Hepatocyte (in vitro differentiated cells): Measurements from ENCODE around the gene PRDM15. TPM values are rescaled to one million over a fixed set of nuclear protein-coding genes. Genes with fewer than 3 reads are reported as not detected.

Source experiments
- DNase-seq: peaks from one replicate; pipeline ENCODE4 v3.0.0-alpha.2; 2016; ENCODE audit warnings: low spot score
- H2AFZ ChIP-seq: fragments of 200-600 bp; sonication (generic); 2 replicates; pipeline ENCODE4 v1.6.0; 2016; ENCODE audit warnings: antibody characterized with exemption, mild to moderate bottlenecking
- H3K27ac ChIP-seq: fragments of 200-600 bp; sonication (generic); 2 replicates; pipeline ENCODE4 v1.5.1; 2016; ENCODE audit warnings: mild to moderate bottlenecking
- H3K27me3 ChIP-seq: fragments of 200-600 bp; sonication (generic); 2 replicates; pipeline ENCODE4 v1.6.1; 2016
- H3K36me3 ChIP-seq: fragments of 200-600 bp; sonication (generic); replicated peaks from 2 replicates; pipeline ENCODE4 v1.5.1; 2016; ENCODE audit warnings: low read depth; ENCODE audit not compliant: insufficient read depth
- H3K4me1 ChIP-seq: fragments of 200-600 bp; sonication (generic); 2 replicates; pipeline ENCODE4 v1.5.1; 2016; ENCODE audit warnings: mild to moderate bottlenecking, moderate library complexity; ENCODE audit not compliant: insufficient read depth
- H3K4me2 ChIP-seq: fragments of 200-600 bp; sonication (generic); 2 replicates; pipeline ENCODE4 v1.6.0; 2016
- H3K4me3 ChIP-seq: fragments of 200-600 bp; sonication (generic); 2 replicates; pipeline ENCODE4 v1.5.1; 2016; ENCODE audit warnings: mild to moderate bottlenecking
- H3K79me2 ChIP-seq: fragments of 200-600 bp; sonication (generic); 2 replicates; pipeline ENCODE4 v1.6.0; 2017; ENCODE audit warnings: mild to moderate bottlenecking
- H3K9me2 ChIP-seq: fragments of 200-600 bp; sonication (generic); replicated peaks from 2 replicates; pipeline ENCODE4 v1.6.0; 2017; ENCODE audit warnings: mild to moderate bottlenecking; ENCODE audit not compliant: insufficient read depth
- H3K9me3 ChIP-seq: fragments of 200-600 bp; sonication (generic); 2 replicates; pipeline ENCODE4 v1.5.1; 2016; ENCODE audit warnings: low read depth, mild to moderate bottlenecking
- H4K20me1 ChIP-seq: fragments of 200-600 bp; sonication (generic); 2 replicates; pipeline ENCODE4 v1.6.0; 2016; ENCODE audit warnings: mild to moderate bottlenecking; ENCODE audit not compliant: insufficient read depth, poor library complexity, severe bottlenecking
- CTCF ChIP-seq: fragments of 200-600 bp; sonication (generic); IDR thresholded peaks from 2 replicates; pipeline ENCODE4 v1.5.1; 2016; ENCODE audit warnings: antibody characterized with exemption, mild to moderate bottlenecking; ENCODE audit not compliant: poor library complexity
- EZH2 ChIP-seq: fragments of 200-600 bp; sonication (generic); IDR thresholded peaks from 2 replicates; pipeline ENCODE4 v1.6.1; 2016; ENCODE audit warnings: antibody characterized with exemption, mild to moderate bottlenecking, borderline replicate concordance
- EZH2phosphoT487 ChIP-seq: fragments of 200-600 bp; sonication (generic); IDR thresholded peaks from one replicate; pipeline ENCODE4 v1.6.1; 2018; ENCODE audit warnings: antibody characterized with exemption, mild to moderate bottlenecking, low read depth, moderate library complexity; ENCODE audit not compliant: unreplicated experiment, severe bottlenecking
- WGBS: methylation state at CpG from one replicate; pipeline ENCODE4 v1.1.6; 2016; ENCODE audit warnings: low lambda C conversion rate; ENCODE audit errors: missing lambda C conversion rate; 5-methylcytosine and 5-hydroxymethylcytosine counted together
- polyA plus RNA-seq: library from polyadenylated mRNA; unstranded; fragments of >200 nt; fragmentation: Nextera tagmentation; extraction: Ambion mirVana; gene quantifications from 2 replicates; pipeline ENCODE4 v1.2.1, GENCODE V29; 2016
- total RNA-seq: library from RNA; depleted of rRNA; stranded (reverse); fragments of >200 nt; gene quantifications from 2 replicates; pipeline ENCODE4 v1.2.3, GENCODE V29; 2014

The PRDM15 gene
- total and polyA plus RNA-seq, 2 experiments from 2014 or later = 3.0 to 4.7 TPM

DNA sequence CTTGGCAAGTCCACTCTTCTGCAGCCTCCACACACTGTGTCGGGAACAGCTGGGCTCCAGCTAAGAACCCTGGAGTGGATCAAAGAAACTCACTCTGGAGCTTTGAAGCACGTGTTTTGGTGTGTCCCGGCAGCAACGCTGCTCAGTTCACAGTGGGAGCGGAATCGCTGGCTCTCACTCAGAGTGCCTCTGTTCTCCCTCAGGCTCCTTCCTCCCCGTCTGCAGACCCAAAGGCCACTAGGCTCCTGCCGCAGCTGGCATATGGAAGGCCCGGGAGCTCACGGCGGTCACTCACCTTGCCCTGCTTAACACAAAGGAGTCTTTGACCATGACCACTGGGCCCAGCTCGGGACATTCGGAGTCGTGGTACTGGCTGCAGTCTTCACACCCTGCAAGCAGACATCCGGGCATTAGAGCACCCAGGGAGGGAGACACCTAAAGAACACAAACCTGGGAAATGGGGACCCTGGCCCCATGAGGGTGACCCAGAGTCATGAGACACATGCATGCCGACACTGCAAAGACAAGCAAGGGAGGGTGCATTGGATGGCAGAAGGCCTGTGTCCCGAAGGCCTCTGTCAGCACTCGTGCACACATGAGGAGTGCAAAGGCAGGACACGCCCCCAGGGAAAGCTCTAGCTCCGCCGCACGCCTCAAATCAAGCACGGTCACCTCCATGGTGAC is 19.7 kb downstream of the PRDM15 start:
- TF ChIP-seq EZH2 (no peak), CTCF (no peak)
- Histone ChIP-seq H3K79me2 (peaks cover 7% of the 10 kb centered on the region), H2AFZ (no peak overlapping the region), H3K4me3 (no peak overlapping the region), H3K4me2 (no peak overlapping the region), H3K27me3 (no peaks in the 10 kb centered on the region), H3K36me3 (no peaks in the 10 kb centered on the region), H3K27ac (no peak overlapping the region), H4K20me1 (no peaks in the 10 kb centered on the region), H3K4me1 (no peaks in the 10 kb centered on the region), H3K9me2 (no peaks in the 10 kb centered on the region), H3K9me3 (no peaks in the 10 kb centered on the region)
- 94% methylated on average over 23 of the region's 23 CpGs for WGBS
- DNase-seq = no peak

DNA sequence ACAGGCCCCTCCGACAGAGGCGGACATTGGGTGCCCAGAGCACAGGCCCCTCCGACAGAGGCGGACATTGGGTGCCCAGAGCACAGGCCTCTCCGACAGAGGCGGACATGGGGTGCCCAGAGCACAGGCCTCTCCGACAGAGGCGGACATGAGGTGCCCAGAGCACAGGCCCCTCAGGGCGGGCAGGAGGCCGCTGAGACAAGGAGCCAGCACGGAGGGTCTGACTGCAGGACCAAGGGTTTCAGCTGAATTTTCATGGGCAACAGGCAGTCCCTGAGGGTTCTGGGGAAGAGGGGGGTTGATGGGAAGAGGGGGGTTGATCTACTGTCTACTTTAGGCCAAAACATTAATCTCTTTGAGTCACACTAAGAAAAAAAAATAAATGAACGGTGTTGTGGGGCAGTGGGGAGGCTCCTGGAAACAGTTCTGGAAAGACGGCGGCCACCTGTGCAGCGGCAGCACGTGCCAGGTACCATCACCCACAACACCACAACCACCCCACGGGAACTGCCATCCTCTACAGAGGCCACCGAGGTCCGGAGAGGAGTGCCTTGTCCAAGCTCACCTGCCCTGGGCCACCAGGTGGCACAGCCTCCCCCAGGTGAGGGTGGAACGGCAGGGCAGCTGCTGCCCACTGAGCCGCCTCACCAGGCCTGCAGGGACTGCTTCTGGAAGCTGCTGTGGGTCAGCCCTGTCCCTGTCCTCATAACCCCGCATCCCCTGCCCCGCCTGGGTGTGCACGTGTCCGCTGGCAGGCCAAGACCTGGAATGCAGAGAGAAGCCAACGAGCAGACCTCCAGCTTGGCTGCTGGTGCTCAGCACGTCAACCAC is 20.5 kb downstream of the PRDM15 start:
- peaks cover 5% of the 10 kb centered on the region for H3K79me2 ChIP-seq
- no peaks in the 10 kb centered on the region for H3K9me3 ChIP-seq
- H3K27ac ChIP-seq = no peak overlapping the region
- WGBS = 96% methylated on average over 21 of the region's 27 CpGs
- no peaks in the 10 kb centered on the region for H4K20me1 ChIP-seq
- DNase-seq = no peak
- TF ChIP-seq EZH2 (no peak), CTCF (no peak), EZH2phosphoT487 (no peak)
- H3K4me1 ChIP-seq = no peaks in the 10 kb centered on the region
- no peaks in the 10 kb centered on the region for H3K9me2 ChIP-seq
- no peak overlapping the region for H2AFZ ChIP-seq
- no peaks in the 10 kb centered on the region for H3K27me3 ChIP-seq
- no peak overlapping the region for H3K4me3 ChIP-seq
- H3K4me2 ChIP-seq = no peak overlapping the region
- H3K36me3 ChIP-seq = no peaks in the 10 kb centered on the region

DNA sequence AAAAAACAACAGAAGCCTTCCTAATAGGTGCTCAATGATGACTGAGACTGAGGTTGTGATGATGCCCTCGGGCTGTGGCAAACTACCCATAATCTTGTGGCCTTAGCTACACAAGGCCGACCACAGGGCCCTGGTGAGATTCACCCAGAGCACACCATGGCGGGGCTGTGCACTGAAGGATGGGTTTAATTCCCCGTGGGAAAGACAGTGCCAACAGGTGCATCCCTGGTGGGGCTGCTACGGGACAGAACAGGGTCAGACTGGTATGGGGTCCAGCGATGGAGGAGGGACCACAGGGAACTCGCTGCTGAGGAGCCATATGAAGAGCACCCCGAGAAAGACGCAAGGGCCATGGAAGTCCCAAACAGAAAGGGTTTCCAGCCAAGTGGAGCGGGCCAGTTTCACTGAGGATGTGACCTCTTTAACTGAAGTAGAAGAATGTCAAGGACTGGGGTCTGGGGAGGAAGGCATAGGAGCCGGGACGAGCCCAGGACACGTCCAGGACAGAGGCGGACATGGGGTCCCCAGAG is 21.3 kb downstream of the PRDM15 start:
- Histone ChIP-seq H3K27ac (no peak overlapping the region), H3K9me2 (no peaks in the 10 kb centered on the region), H3K9me3 (no peaks in the 10 kb centered on the region), H3K4me3 (no peak overlapping the region), H2AFZ (no peak overlapping the region), H4K20me1 (no peaks in the 10 kb centered on the region), H3K4me1 (no peaks in the 10 kb centered on the region), H3K36me3 (no peaks in the 10 kb centered on the region), H3K4me2 (no peak overlapping the region), H3K27me3 (no peaks in the 10 kb centered on the region), H3K79me2 (no peaks in the 10 kb centered on the region)
- DNase-seq = no peak
- 97% methylated on average over 14 of the region's 14 CpGs for WGBS
- TF ChIP-seq EZH2phosphoT487 = no peak
- no peak for TF ChIP-seq EZH2
- TF ChIP-seq CTCF = no peak
